Mesothelial cell of epicardium (in vitro differentiated cells): ENCODE results near the gene SOX6. TPM values are rescaled to one million over a fixed set of nuclear protein-coding genes. Genes with fewer than 3 reads are reported as not detected.

Source experiments
- DNase-seq, 2 experiments: peaks; one replicate each; pipeline ENCODE4 v3.0.0; 2021; ENCODE audit warnings: low spot score in 2 of 2; ENCODE audit not compliant: unreplicated experiment in 2 of 2
- H3K27ac Mint-ChIP-seq: 2 replicates; pipeline ENCODE4 v1.8.0; 2021; ENCODE audit warnings: mixed read lengths
- H3K27me3 Mint-ChIP-seq: 2 replicates; pipeline ENCODE4 v1.8.0; 2021; ENCODE audit warnings: low read depth, mixed read lengths
- H3K36me3 Mint-ChIP-seq: 2 replicates; pipeline ENCODE4 v1.8.0; 2021; ENCODE audit warnings: mixed read lengths
- H3K4me1 Mint-ChIP-seq: 2 replicates; pipeline ENCODE4 v1.8.0; 2021; ENCODE audit warnings: mixed read lengths
- H3K4me3 Mint-ChIP-seq: 2 replicates; pipeline ENCODE4 v1.8.0; 2021; ENCODE audit warnings: mild to moderate bottlenecking, moderate library complexity, mixed read lengths
- H3K9me3 Mint-ChIP-seq: 2 replicates; pipeline ENCODE4 v1.8.0; 2021; ENCODE audit warnings: mixed read lengths
- CTCF ChIP-seq: fragments of 200-600 bp; sonication (generic); IDR thresholded peaks from one replicate; pipeline ENCODE4 v1.5.0; 2021; ENCODE audit warnings: antibody characterized with exemption; ENCODE audit not compliant: unreplicated experiment
- total RNA-seq: library from RNA; stranded (reverse); gene quantifications from 3 replicates; pipeline ENCODE4 v1.2.1, GENCODE V29; 2021

The SOX6 gene
- total RNA-seq, 1 donor from 2014 or later: 46.4 TPM

GRCh38 chr11:16059332-16059731, 297.0 kb downstream of the SOX6 start:
- no peak for TF ChIP-seq CTCF
- no peaks in the 10 kb centered on the region for H3K27me3 Mint-ChIP-seq
- H3K9me3 Mint-ChIP-seq: peaks cover 25% of the 10 kb centered on the region
- H3K4me1 Mint-ChIP-seq: no peaks in the 10 kb centered on the region
- no peak overlapping the region for H3K27ac Mint-ChIP-seq
- DNase-seq: no peak
- H3K36me3 Mint-ChIP-seq: peaks cover 13% of the 10 kb centered on the region
- no peak overlapping the region for H3K4me3 Mint-ChIP-seq

- DNase-seq: no peak
- Mint-ChIP-seq H3K27ac (no peak overlapping the region), H3K36me3 (peaks cover 13% of the 10 kb centered on the region), H3K27me3 (no peaks in the 10 kb centered on the region), H3K4me1 (no peaks in the 10 kb centered on the region), H3K9me3 (peaks cover 25% of the 10 kb centered on the region), H3K4me3 (no peak overlapping the region)
- TF ChIP-seq CTCF: no peak
These were observed 297.7 kb downstream of the SOX6 start for GRCh38 chr11:16058671-16059070.

GRCh38 chr11:16052750-16053149, 303.6 kb downstream of the SOX6 start:
- peaks cover 25% of the 10 kb centered on the region for H3K9me3 Mint-ChIP-seq
- H3K27ac Mint-ChIP-seq: no peak overlapping the region
- H3K4me1 Mint-ChIP-seq: no peaks in the 10 kb centered on the region
- TF ChIP-seq CTCF: no peak
- peaks cover 24% of the 10 kb centered on the region for H3K36me3 Mint-ChIP-seq
- no peaks in the 10 kb centered on the region for H3K27me3 Mint-ChIP-seq
- DNase-seq: no peak
- no peak overlapping the region for H3K4me3 Mint-ChIP-seq

- peaks cover 18% of the 10 kb centered on the region for H3K36me3 Mint-ChIP-seq
- peaks cover 19% of the 10 kb centered on the region for H3K9me3 Mint-ChIP-seq
- H3K27ac Mint-ChIP-seq: no peak overlapping the region
- DNase-seq: no peak
- H3K4me1 Mint-ChIP-seq: no peaks in the 10 kb centered on the region
- no peak for TF ChIP-seq CTCF
- H3K4me3 Mint-ChIP-seq: no peak overlapping the region
- H3K27me3 Mint-ChIP-seq: no peaks in the 10 kb centered on the region
These were observed 306.7 kb downstream of the SOX6 start for GRCh38 chr11:16049611-16050010.

GRCh38 chr11:16047073-16047472, 309.3 kb downstream of the SOX6 start:
- no peak for TF ChIP-seq CTCF
- peaks cover 5% of the 10 kb centered on the region for H3K9me3 Mint-ChIP-seq
- no peak overlapping the region for H3K4me3 Mint-ChIP-seq
- H3K4me1 Mint-ChIP-seq: no peaks in the 10 kb centered on the region
- H3K27ac Mint-ChIP-seq: no peak overlapping the region
- DNase-seq: no peak
- peaks cover 11% of the 10 kb centered on the region for H3K36me3 Mint-ChIP-seq
- no peaks in the 10 kb centered on the region for H3K27me3 Mint-ChIP-seq

- H3K4me1 Mint-ChIP-seq: no peaks in the 10 kb centered on the region
These were observed 312.7 kb downstream of the SOX6 start for GRCh38 chr11:16043617-16044016.

More at GRCh38 chr11:16043617-16044016, 312.7 kb downstream of the SOX6 start:
- Mint-ChIP-seq H3K27me3 (no peaks in the 10 kb centered on the region), H3K9me3 (no peaks in the 10 kb centered on the region), H3K36me3 (peaks cover 4% of the 10 kb centered on the region), H3K27ac (no peak overlapping the region), H3K4me3 (no peak overlapping the region)
- DNase-seq: no peak
- no peak for TF ChIP-seq CTCF
